Natural killer cell treated with Interleukin-12 subunit alpha and Interleukin-12 subunit beta and Interleukin-15 and Interleukin-18, amount 100 ng/mL, for 72 hours (primary cell): ENCODE data around the gene YWHAB. TPM values are rescaled to one million over a fixed set of nuclear protein-coding genes. Genes with fewer than 3 reads are reported as not detected.

Experiments used
- total RNA-seq, 2 donors: library from RNA; stranded (reverse); gene quantifications; one replicate each; pipeline ENCODE4 v1.2.3, GENCODE V29; 2022

YWHAB gene
- total RNA-seq, 2 donors from 2014 or later: 189 to 283 TPM

Other genes starting within 250 kb of the YWHAB start
- gene ADA, start 234.0 kb upstream of the YWHAB start, total RNA-seq: 10 to 100 TPM; 31.9 to 42.7 TPM
- not detected for gene CCN5, start 170.3 kb upstream of the YWHAB start, total RNA-seq
- gene KCNK15, start 139.8 kb upstream of the YWHAB start, total RNA-seq: under 1 TPM; 0.28 to 0.50 TPM
- gene RIMS4, start 75.2 kb upstream of the YWHAB start, total RNA-seq: not detected
- gene PABPC1L, start 24.4 kb downstream of the YWHAB start, total RNA-seq: 100 to 1,000 TPM in 1 of 2 donors, 10 to 100 TPM in 1; 58.2 to 113 TPM
- 10 to 100 TPM; 25.1 to 34.9 TPM for gene TOMM34, start 74.7 kb downstream of the YWHAB start, total RNA-seq
- gene STK4, start 80.8 kb downstream of the YWHAB start, total RNA-seq: 100 to 1,000 TPM; 157 to 264 TPM
- under 1 TPM; 0.24 to 0.33 TPM for gene KCNS1, start 215.4 kb downstream of the YWHAB start, total RNA-seq
- gene WFDC5, start 229.5 kb downstream of the YWHAB start, total RNA-seq: not detected
- not detected for gene WFDC12, start 238.8 kb downstream of the YWHAB start, total RNA-seq